GM12865 (cell line): ENCODE data around the gene DCTN3.

Experiments
- DNase-seq: peaks from one replicate; pipeline ENCODE4 v3.0.0; 2010; ENCODE audit warnings: low read depth
- H3K4me3 ChIP-seq: 2 replicates; pipeline ENCODE4 v1.5.1; 2011; ENCODE audit warnings: mild to moderate bottlenecking, low read depth, low read length, control low read depth
- TF ChIP-seq, protein P1 (sequence below): IDR thresholded peaks from 2 replicates; pipeline ENCODE4 v1.5.1; 2011; ENCODE audit warnings: low read length, control low read depth, low read depth, inconsistent platforms; ENCODE audit not compliant: insufficient read depth; ENCODE audit errors: missing control alignments

The DCTN3 gene

DNA sequence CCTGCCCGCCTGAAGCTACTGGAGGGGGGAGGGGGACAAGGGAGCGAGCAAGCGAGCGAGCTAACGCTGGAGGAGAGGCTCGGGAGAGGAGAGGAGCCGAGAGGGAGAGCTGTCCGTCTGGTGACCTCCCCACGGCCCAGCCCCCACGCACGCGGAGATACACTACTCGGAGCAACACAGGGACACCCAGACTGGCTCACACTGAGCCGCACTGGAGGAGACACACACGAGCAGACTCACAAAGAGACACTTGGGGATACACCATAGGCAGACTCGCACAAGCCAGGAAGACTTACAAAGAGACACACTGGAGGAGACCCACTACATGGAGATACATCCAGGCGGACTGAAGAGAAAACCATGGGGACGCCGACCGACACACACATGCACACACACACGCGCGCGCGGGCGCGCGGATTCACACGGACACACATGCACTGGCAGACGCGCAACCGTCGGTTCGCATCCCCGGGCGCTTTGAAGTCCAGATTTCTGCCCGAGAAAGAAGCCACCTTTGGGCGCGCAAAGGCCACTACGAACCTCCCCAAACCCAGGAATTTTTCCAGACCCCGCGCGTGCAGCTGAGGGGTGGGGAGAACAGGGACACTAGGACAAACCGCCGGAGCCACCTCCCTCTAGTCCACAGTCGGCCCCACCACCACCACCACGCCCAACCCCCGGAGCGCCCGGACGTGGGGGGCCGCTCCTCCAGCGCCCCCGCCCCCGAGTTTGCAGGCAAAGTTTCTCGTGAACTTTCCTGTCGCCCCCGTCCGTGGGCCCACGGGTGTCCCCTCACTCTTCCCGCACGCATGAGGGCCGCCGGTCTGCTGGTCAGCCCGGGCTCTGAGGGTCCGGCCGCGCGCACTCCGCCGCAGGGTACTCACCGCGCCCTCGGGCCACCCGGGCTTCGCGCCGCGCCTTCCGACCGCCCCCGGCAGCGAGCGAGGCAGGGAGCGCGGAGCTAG, 31.3 kb downstream of the DCTN3 start:
- TF ChIP-seq, protein P1, sequence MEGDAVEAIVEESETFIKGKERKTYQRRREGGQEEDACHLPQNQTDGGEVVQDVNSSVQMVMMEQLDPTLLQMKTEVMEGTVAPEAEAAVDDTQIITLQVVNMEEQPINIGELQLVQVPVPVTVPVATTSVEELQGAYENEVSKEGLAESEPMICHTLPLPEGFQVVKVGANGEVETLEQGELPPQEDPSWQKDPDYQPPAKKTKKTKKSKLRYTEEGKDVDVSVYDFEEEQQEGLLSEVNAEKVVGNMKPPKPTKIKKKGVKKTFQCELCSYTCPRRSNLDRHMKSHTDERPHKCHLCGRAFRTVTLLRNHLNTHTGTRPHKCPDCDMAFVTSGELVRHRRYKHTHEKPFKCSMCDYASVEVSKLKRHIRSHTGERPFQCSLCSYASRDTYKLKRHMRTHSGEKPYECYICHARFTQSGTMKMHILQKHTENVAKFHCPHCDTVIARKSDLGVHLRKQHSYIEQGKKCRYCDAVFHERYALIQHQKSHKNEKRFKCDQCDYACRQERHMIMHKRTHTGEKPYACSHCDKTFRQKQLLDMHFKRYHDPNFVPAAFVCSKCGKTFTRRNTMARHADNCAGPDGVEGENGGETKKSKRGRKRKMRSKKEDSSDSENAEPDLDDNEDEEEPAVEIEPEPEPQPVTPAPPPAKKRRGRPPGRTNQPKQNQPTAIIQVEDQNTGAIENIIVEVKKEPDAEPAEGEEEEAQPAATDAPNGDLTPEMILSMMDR: no peak
- no peak overlapping the region for H3K4me3 ChIP-seq
- no peak for DNase-seq

DNA sequence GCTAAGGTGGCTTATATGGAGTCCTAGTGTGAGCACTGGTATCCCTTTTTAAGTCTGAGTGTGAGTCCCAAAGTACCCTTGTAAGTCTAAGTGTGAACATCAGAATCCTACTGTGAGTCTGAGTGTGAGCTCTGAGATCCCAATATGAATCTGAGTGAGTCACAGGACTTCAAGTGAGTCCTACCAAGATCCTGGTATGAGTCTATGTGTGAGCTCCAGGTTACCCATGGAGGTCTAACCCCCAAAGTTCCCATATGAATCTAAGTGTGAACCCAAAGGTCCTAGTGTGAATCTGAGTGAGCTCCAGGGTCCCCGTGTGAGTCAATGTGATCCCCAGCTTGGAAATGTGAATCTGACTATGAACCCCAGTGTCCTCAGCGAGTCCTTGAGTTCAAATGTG, 33.0 kb downstream of the DCTN3 start:
- no peak for DNase-seq
- TF ChIP-seq, protein P1: no peak
- no peak overlapping the region for H3K4me3 ChIP-seq

DNA sequence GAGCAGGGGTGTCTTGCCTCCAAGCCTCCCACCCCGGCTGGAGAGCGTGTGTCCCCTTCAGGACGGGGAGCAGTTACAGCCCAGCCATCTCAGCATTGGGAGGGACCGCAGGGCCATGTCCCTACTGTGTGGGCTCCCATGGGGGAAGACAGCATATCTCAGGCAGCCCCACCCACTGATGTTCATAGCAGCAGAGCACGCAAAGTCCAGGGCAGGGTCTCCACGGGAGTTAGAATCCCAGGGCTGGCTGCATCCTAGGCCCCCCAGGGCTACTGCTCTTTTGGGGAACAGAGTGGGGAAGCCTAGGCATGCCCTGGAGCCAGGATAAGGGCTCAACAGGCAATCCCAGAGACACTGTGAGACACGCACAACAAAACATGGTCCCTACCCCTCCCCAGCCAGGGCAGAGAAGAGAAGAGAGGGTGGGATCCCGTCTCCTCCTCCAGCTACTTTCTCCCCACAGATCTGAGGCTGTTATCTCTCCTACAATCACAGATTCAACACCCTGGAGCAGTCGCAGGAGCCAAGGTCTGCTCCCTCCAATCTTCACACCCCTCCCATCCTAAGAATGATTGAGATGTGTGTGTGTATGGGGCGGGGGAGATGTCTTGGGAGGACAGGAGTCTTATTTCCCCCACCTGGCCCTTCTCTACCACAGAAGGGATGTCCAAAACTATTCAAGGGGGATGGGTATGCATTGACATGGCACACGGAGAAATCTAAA, 34.2 kb downstream of the DCTN3 start:
- DNase-seq: no peak
- no peak overlapping the region for H3K4me3 ChIP-seq
- TF ChIP-seq, protein P1: no peak

DNA sequence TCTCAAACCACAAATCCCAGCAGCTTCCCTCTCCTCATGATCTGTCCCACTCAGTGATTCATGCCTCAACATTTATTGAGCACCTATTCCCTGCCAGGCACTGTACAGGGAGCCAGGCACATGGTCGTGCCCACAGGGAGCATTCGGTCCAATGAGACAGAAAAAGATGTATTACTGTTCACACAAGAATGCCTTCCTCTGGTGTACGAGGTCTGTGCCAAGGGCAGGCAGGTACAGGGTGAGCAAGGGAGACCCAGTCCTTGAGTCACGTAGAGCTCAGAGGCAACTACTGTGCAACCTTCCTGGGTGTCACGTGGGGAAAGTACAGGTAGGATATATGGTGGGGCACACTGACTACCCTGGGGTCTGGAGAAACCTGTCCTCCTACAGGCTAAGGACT, 35.3 kb downstream of the DCTN3 start:
- no peak overlapping the region for H3K4me3 ChIP-seq
- TF ChIP-seq, protein P1: no peak
- DNase-seq: no peak

DNA sequence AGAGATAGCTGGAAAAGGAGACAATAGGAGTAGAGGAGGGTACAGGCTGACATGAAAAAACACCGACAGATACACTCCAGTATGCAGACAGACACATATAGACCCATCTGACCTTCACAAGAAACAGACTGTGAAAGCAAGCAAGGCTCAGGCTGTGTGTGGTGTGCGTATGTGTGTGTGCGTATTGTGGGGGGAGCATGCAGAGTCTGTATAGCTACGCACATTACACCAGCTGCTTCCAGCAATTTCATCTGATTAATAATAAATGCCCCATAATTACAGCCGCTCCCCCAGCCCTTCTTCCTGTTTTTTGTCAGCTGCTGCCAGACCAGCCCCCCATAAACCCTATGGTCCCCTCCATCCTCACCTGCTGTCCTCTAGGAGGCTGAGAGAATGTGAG, 37.5 kb downstream of the DCTN3 start:
- H3K4me3 ChIP-seq: no peak overlapping the region
- TF ChIP-seq, protein P1: no peak
- DNase-seq: no peak

DNA sequence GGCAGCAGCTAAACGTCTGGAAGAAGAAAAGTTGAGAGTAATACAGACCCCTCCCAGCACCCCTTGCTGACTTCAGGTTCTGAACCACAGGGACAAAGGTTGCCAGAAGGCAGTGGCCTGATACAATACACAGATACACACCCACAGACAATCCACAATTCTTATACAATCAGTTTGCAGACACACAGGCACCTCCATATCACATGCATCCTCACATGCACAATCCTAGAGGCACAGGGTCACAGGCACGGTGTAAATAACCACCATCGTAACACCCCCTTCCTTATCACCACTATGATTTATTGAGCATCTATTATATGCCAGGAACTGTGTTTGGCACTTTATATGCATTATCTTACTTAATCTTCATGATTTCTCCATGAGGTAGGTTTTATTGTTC, 39.0 kb downstream of the DCTN3 start:
- H3K4me3 ChIP-seq: no peak overlapping the region
- no peak for DNase-seq
- TF ChIP-seq, protein P1: no peak

DNA sequence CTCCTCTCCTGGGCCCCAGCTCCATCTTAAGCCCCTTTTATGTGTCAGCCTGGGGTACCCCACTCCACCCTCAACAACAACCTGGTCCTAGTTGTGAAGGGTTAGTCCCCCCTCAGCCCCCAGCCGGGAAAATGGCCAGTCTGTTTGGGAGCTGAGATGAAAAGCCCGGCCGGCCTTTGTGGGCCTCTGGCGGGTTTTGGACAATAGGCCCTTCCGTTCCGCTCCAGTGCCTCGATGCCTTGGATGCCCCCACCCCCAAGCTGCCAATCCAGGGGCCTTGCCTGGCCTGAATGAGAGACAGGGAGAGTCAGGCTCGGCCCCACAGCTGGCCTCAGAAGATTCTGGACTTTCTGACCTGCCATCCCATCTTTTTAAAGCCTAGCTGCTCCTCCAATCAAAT, 39.9 kb downstream of the DCTN3 start:
- no peak overlapping the region for H3K4me3 ChIP-seq
- TF ChIP-seq, protein P1: no peak
- no peak for DNase-seq
